COLO668 (cell line): ENCODE data around the gene CATSPER1.

Experiments
- DNase-seq: peaks from one replicate; lab custom pipeline; 2025; ENCODE audit not compliant: unreplicated experiment; lab: John Stamatoyannopoulos, UW

Gene CATSPER1

GRCh38 chr11:66026017-66026529 is at the start of gene CATSPER1:
CATSPER1 (minus strand) TSS chr11:66026479; CDS start chr11:66026379, 100 bp downstream.
- no peak for DNase-seq

GRCh38 chr11:66075273-66075672 is 49.0 kb upstream of the CATSPER1 start:
- no peak for DNase-seq

GRCh38 chr11:66073669-66074068 is 47.4 kb upstream of the CATSPER1 start:
- no peak for DNase-seq

GRCh38 chr11:66072518-66072917 is 46.2 kb upstream of the CATSPER1 start:
- DNase-seq = no peak

GRCh38 chr11:66072081-66072480 is 45.8 kb upstream of the CATSPER1 start:
- no peak for DNase-seq

GRCh38 chr11:66071381-66071801 is 45.1 kb upstream of the CATSPER1 start:
- DNase-seq = no peak

GRCh38 chr11:66070604-66071380 is 44.5 kb upstream of the CATSPER1 start:
- peak; percentile 34 for DNase-seq

GRCh38 chr11:66069715-66070603 is 43.7 kb upstream of the CATSPER1 start, which contains the start of gene PACS1:
PACS1 (plus strand) TSS chr11:66070272; CDS start chr11:66070487, 215 bp downstream.
- DNase-seq = peak; percentile 73

- no peak for DNase-seq
Measured at GRCh38 chr11:66068923-66069714, 42.8 kb upstream of the CATSPER1 start.

GRCh38 chr11:66068154-66068821 is 42.0 kb upstream of the CATSPER1 start:
- peak; percentile 67 for DNase-seq

- no peak for DNase-seq
Measured at GRCh38 chr11:66067640-66068039, 41.4 kb upstream of the CATSPER1 start.

GRCh38 chr11:66066751-66067150 is 40.5 kb upstream of the CATSPER1 start:
- no peak for DNase-seq

- no peak for DNase-seq
Measured at GRCh38 chr11:66064571-66064970, 38.3 kb upstream of the CATSPER1 start.

- no peak for DNase-seq
Measured at GRCh38 chr11:66063900-66064299, 37.6 kb upstream of the CATSPER1 start.

GRCh38 chr11:66062408-66062807 is 36.1 kb upstream of the CATSPER1 start:
- DNase-seq = no peak

GRCh38 chr11:66061268-66061667 is 35.0 kb upstream of the CATSPER1 start:
- no peak for DNase-seq

GRCh38 chr11:66059966-66060680 is 33.8 kb upstream of the CATSPER1 start:
- DNase-seq = no peak

- DNase-seq = no peak
Measured at GRCh38 chr11:66056501-66056900, 30.2 kb upstream of the CATSPER1 start.

- DNase-seq = no peak
Measured at GRCh38 chr11:66055021-66055420, 28.7 kb upstream of the CATSPER1 start.

GRCh38 chr11:66052664-66052982 is 26.3 kb upstream of the CATSPER1 start:
- DNase-seq = no peak
